Calu3 (cell line): ENCODE measurements around the gene MST1. TPM values are rescaled to one million over a fixed set of nuclear protein-coding genes. Genes with fewer than 3 reads are reported as not detected.

Experiments
- BruUV-seq: library from RNA; stranded (reverse); fragments of 400-500 nt; replicated peaks from 2 replicates; lab custom pipeline; 2021; lab: Mats Ljungman, UMichigan
- CTCF ChIA-PET: fragments of 300-600 bp; sonication (Branson Sonifier 250); formaldehyde crosslinking; loops from one replicate; lab custom pipeline; 2022; ENCODE audit warnings: antibody characterized with exemption; lab: Charles Lee
- DNase-seq: peaks from one replicate; pipeline ENCODE4 v3.0.0; 2022
- H3K27ac Mint-ChIP-seq: one replicate; pipeline ENCODE4 v1.8.0; 2022; ENCODE audit warnings: mixed read lengths; ENCODE audit not compliant: unreplicated experiment
- H3K27me3 Mint-ChIP-seq: one replicate; pipeline ENCODE4 v1.8.0; 2022; ENCODE audit warnings: mixed read lengths; ENCODE audit not compliant: unreplicated experiment
- H3K36me3 Mint-ChIP-seq: one replicate; pipeline ENCODE4 v1.8.0; 2022; ENCODE audit warnings: mild to moderate bottlenecking, moderate library complexity, mixed read lengths; ENCODE audit not compliant: insufficient read depth, unreplicated experiment
- H3K4me1 Mint-ChIP-seq: one replicate; pipeline ENCODE4 v1.8.0; 2022; ENCODE audit warnings: mild to moderate bottlenecking, low read depth, mixed read lengths; ENCODE audit not compliant: unreplicated experiment
- H3K4me3 Mint-ChIP-seq: one replicate; pipeline ENCODE4 v1.8.0; 2022; ENCODE audit warnings: mild to moderate bottlenecking, low read depth, moderate library complexity, mixed read lengths; ENCODE audit not compliant: unreplicated experiment
- H3K9me3 Mint-ChIP-seq: one replicate; pipeline ENCODE4 v1.8.0; 2022; ENCODE audit warnings: low read depth, mixed read lengths; ENCODE audit not compliant: unreplicated experiment
- CTCF ChIP-seq: fragments of 200-600 bp; IDR thresholded peaks from one replicate; pipeline ENCODE4 v1.8.0; 2022; ENCODE audit warnings: antibody characterized with exemption; ENCODE audit not compliant: unreplicated experiment
- intact Hi-C: fragments of 100-400 bp; cut with micrococcal nuclease; formaldehyde crosslinking; loops from one replicate; pipeline ENCODE4 v1.10.0; 2022; ENCODE audit not compliant: unreplicated experiment
- total RNA-seq: library from RNA; stranded (reverse); gene quantifications from 2 replicates; pipeline ENCODE4 v1.2.3, GENCODE V29; 2022

The MST1 gene
- total RNA-seq, 1 experiment from 2014 or later = 8.0 TPM

DNA sequence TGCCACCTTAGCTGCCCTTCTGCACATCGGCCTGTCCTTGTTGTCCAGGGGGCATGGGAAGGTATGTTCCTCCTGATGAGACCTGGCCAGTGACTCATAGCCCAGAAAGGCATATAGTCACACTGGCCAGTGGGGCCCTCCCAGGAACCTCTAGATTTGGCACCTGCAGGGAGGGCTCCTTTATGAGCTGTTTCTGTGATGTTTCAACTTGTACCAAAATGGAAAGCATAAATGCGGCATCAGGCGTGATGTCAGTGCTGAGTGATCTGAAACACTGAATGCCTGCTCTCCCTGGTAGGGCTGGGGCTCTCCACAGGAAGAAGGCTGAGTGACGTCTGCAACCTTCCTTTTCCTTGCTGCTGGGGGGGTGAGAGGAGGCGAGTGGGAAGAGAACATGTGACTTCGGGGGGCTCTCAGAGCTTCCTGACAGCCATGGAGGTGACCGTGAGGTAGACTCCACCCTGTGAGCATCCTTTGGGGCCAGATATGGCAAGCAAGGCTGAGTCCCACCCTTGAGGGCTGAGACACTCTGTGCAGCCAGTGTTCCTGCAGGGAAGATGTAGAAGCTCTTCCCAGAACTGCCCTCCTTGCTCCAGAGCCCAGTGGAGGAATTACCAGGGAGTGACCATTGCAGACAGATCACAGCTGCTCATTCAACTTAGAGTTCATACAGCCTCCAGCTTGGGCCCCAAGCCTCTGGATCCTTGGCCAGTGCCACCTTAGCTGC, 52.2 kb downstream of the MST1 start:
- Mint-ChIP-seq H3K27ac (no peak overlapping the region), H3K4me3 (no peak overlapping the region), H3K27me3 (peaks cover 27% of the 10 kb centered on the region), H3K36me3 (peaks cover 4% of the 10 kb centered on the region), H3K4me1 (no peaks in the 10 kb centered on the region), H3K9me3 (no peaks in the 10 kb centered on the region)
- no peak for TF ChIP-seq CTCF
- BruUV-seq = no TSS peak
- intact Hi-C loops = no loop called here
- CTCF ChIA-PET = no interaction called here
- no peak for DNase-seq

- BruUV-seq = no TSS peak
These were observed 54.5 kb downstream of the MST1 start for GRCh38 chr3:49634736-49635135.

More at GRCh38 chr3:49634736-49635135, 54.5 kb downstream of the MST1 start:
- CTCF ChIA-PET = no interaction called here
- H3K27ac Mint-ChIP-seq = no peak overlapping the region
- DNase-seq = no peak
- no peak for TF ChIP-seq CTCF
- H3K4me1 Mint-ChIP-seq = no peaks in the 10 kb centered on the region
- peaks cover 43% of the 10 kb centered on the region for H3K27me3 Mint-ChIP-seq
- H3K36me3 Mint-ChIP-seq = peaks cover 4% of the 10 kb centered on the region
- peaks cover 2% of the 10 kb centered on the region for H3K9me3 Mint-ChIP-seq
- intact Hi-C loops = no loop called here
- no peak overlapping the region for H3K4me3 Mint-ChIP-seq

Other genes starting within 250 kb of the MST1 start
- 164 and 226 TPM in 2 replicates for gene DAG1, start 219.2 kb downstream of the MST1 start, total RNA-seq
- gene BSN, start 135.0 kb downstream of the MST1 start, total RNA-seq = 0.71 and 0.92 TPM in 2 replicates
- gene APEH, start 15.1 kb downstream of the MST1 start, total RNA-seq = 187 and 207 TPM in 2 replicates
- gene RNF123, start 83 bp upstream of the MST1 start, total RNA-seq = 38.6 and 52.5 TPM in 2 replicates
- 0.49 and 0.73 TPM in 2 replicates for gene AMIGO3, start 30.2 kb upstream of the MST1 start, total RNA-seq
- 35.8 and 42.4 TPM in 2 replicates for gene GMPPB, start 34.5 kb upstream of the MST1 start, total RNA-seq
- 30.3 and 31.8 TPM in 2 replicates for gene IP6K1, start 97.1 kb upstream of the MST1 start, total RNA-seq
- not detected in 2 replicates for gene CDHR4, start 110.4 kb upstream of the MST1 start, total RNA-seq
- gene INKA1, start 113.8 kb upstream of the MST1 start, total RNA-seq = 0.35 TPM in 1 of 2 replicates, not detected in the other
- gene UBA7, start 124.5 kb upstream of the MST1 start, total RNA-seq = 26.3 and 40.9 TPM in 2 replicates
- 28.2 and 29.7 TPM in 2 replicates for gene TRAIP, start 167.1 kb upstream of the MST1 start, total RNA-seq
- 0.38 and 0.83 TPM in 2 replicates for gene CAMKV, start 180.4 kb upstream of the MST1 start, total RNA-seq
- gene MST1R, start 214.4 kb upstream of the MST1 start, total RNA-seq = 169 and 218 TPM in 2 replicates
- 8.4 and 10.6 TPM in 2 replicates for gene MON1A, start 240.3 kb upstream of the MST1 start, total RNA-seq